ENCODE measurements around the gene RAVER2. TPM values are rescaled to one million over a fixed set of nuclear protein-coding genes. Genes with fewer than 3 reads are reported as not detected.
"Not testable (repeated sequence)": the region's sequence is repeated elsewhere in the genome, so short reads cannot be mapped to it uniquely, and the experiment has no call there.

RAVER2 gene
- polyA plus RNA-seq, 3 donors, result 2.8 to 4.2 (median 3.9) TPM

- not testable (repeated sequence) for H3K27ac ChIP-seq (ENCODE audit: low read depth, low read length)
- 87 to 94% (median 93%) methylated on average over 5 of the region's 5 CpGs for WGBS, 3 donors
Observed at GRCh38 chr1:64782848-64783247, 38.0 kb downstream of the RAVER2 start.

GRCh38 chr1:64790832-64791487 is 46.1 kb downstream of the RAVER2 start:
- 97 to 99% (median 99%) methylated on average over 2 of the region's 2 CpGs for WGBS, 3 donors
- no peak overlapping the region for H3K27ac ChIP-seq (ENCODE audit: low read depth, low read length)

GRCh38 chr1:64798872-64799271 is 54.0 kb downstream of the RAVER2 start:
- no peak overlapping the region for H3K27ac ChIP-seq (ENCODE audit: low read depth, low read length)

GRCh38 chr1:64801851-64802523 is 57.1 kb downstream of the RAVER2 start:
- no peak overlapping the region for H3K27ac ChIP-seq (ENCODE audit: low read depth, low read length)
- 95 to 97% (median 96%) methylated on average over 6 of the region's 6 CpGs for WGBS, 3 donors

GRCh38 chr1:64809309-64809708 is 64.4 kb downstream of the RAVER2 start:
- no peak overlapping the region for H3K27ac ChIP-seq (ENCODE audit: low read depth, low read length)

- H3K27ac ChIP-seq (ENCODE audit: low read depth, low read length), result no peak overlapping the region
- 76 to 91% (median 90%) methylated on average over 1 of the region's 1 CpG for WGBS, 3 donors
Observed at GRCh38 chr1:64810001-64810400, 65.1 kb downstream of the RAVER2 start.

- 94 to 96% (median 95%) methylated on average over 6 of the region's 6 CpGs for WGBS, 3 donors
- no peak overlapping the region for H3K27ac ChIP-seq (ENCODE audit: low read depth, low read length)
Observed at GRCh38 chr1:64811131-64811530, 66.3 kb downstream of the RAVER2 start.

- WGBS, 3 donors, result 96 to 100% (median 97%) methylated on average over 1 of the region's 1 CpG
- H3K27ac ChIP-seq (ENCODE audit: low read depth, low read length), result no peak overlapping the region
Observed at GRCh38 chr1:64814427-64814826, 69.6 kb downstream of the RAVER2 start.

GRCh38 chr1:64817364-64817763 is 72.5 kb downstream of the RAVER2 start:
- 84 to 90% (median 86%) methylated on average over 5 of the region's 5 CpGs for WGBS, 3 donors

GRCh38 chr1:64820572-64820971 is 75.7 kb downstream of the RAVER2 start:
- 97 to 98% (median 97%) methylated on average over 3 of the region's 3 CpGs for WGBS, 3 donors
- H3K27ac ChIP-seq (ENCODE audit: low read depth, low read length), result not testable (repeated sequence)

More at GRCh38 chr1:64817364-64817763, 72.5 kb downstream of the RAVER2 start:
- not testable (repeated sequence) for H3K27ac ChIP-seq (ENCODE audit: low read depth, low read length)

- WGBS, 3 donors, result 47 to 55% (median 51%) methylated on average over 1 of the region's 1 CpG
- H3K27ac ChIP-seq (ENCODE audit: low read depth, low read length), result no peak overlapping the region
Observed at GRCh38 chr1:64822621-64823020, 77.7 kb downstream of the RAVER2 start.

- whole genome bisulfite sequencing, 3 donors, result 48 to 58% (median 56%) methylated on average over 11 of the region's 11 CpGs
- no peak overlapping the region for H3K27ac ChIP-seq (ENCODE audit: low read depth, low read length)
Observed at GRCh38 chr1:64823691-64824476, 79.0 kb downstream of the RAVER2 start.

GRCh38 chr1:64826991-64827390 is 82.1 kb downstream of the RAVER2 start:
- WGBS, 3 donors, result 79 to 87% (median 84%) methylated on average over 5 of the region's 5 CpGs
- H3K27ac ChIP-seq (ENCODE audit: low read depth, low read length), result no peak overlapping the region

- 24 to 47% (median 44%) methylated on average over 1 of the region's 1 CpG for WGBS, 3 donors
Observed at GRCh38 chr1:64828829-64829228, 84.0 kb downstream of the RAVER2 start.

GRCh38 chr1:64829411-64830029 is 84.6 kb downstream of the RAVER2 start:
- 79 to 82% (median 80%) methylated on average over 8 of the region's 8 CpGs for WGBS, 3 donors
- no peak overlapping the region for H3K27ac ChIP-seq (ENCODE audit: low read depth, low read length)

More at GRCh38 chr1:64828829-64829228, 84.0 kb downstream of the RAVER2 start:
- H3K27ac ChIP-seq (ENCODE audit: low read depth, low read length), result no peak overlapping the region

GRCh38 chr1:64830030-64830651 is 85.3 kb downstream of the RAVER2 start:
- H3K27ac ChIP-seq (ENCODE audit: low read depth, low read length), result no peak overlapping the region
- 62 to 81% (median 76%) methylated on average over 5 of the region's 5 CpGs for WGBS, 3 donors

GRCh38 chr1:64834734-64835133 is 89.9 kb downstream of the RAVER2 start:
- no peak overlapping the region for H3K27ac ChIP-seq (ENCODE audit: low read depth, low read length)

- 86 to 89% (median 89%) methylated on average over 8 of the region's 8 CpGs for WGBS, 3 donors
- H3K27ac ChIP-seq (ENCODE audit: low read depth, low read length), result no peak overlapping the region
Observed at GRCh38 chr1:64836802-64837201, 91.9 kb downstream of the RAVER2 start.

GRCh38 chr1:64838486-64838885 is 93.6 kb downstream of the RAVER2 start:
- 87 to 92% (median 90%) methylated on average over 7 of the region's 7 CpGs for WGBS, 3 donors
- no peak overlapping the region for H3K27ac ChIP-seq (ENCODE audit: low read depth, low read length)
